Right lobe of liver (tissue), 6 donors: ENCODE data around the gene TNFRSF8. TPM values are rescaled to one million over a fixed set of nuclear protein-coding genes. Genes with fewer than 3 reads are reported as not detected.

Experiments
- ATAC-seq, 4 donors: fragments of 200-7000 bp; cut with Tn5 transposase; one replicate each; pipeline ENCODE4 v1.9.1; 2020; ENCODE audit warnings: mild to moderate bottlenecking in 4 of 4, moderate library complexity in 4 of 4
- DNase-seq, 3 donors: peaks; one replicate each; pipeline ENCODE4 v3.0.0-alpha.2; 2020
- H3K27ac ChIP-seq, 3 donors: fragments of 200-600 bp; one replicate each; pipeline ENCODE4 v1.8.0; 2022
- H3K27me3 ChIP-seq, 2 donors: fragments of 200-600 bp; one replicate each; pipeline ENCODE4 v1.8.0; 2022
- H3K36me3 ChIP-seq, 4 donors: fragments of 200-600 bp; sonication (generic) in 1 of 4; one replicate each; pipeline versions ENCODE4 v1.5.1 to v1.8.0; 2017 to 2022; ENCODE audit warnings: control low read depth in 1 of 4
- H3K4me1 ChIP-seq, 4 donors: fragments of 200-600 bp; sonication (generic) in 1 of 4; one replicate each; pipeline versions ENCODE4 v1.5.1 to v1.8.0; 2017 to 2022; ENCODE audit warnings: control low read depth in 1 of 4
- H3K4me3 ChIP-seq, 3 donors: fragments of 200-600 bp; one replicate each; pipeline ENCODE4 v1.8.0; 2022
- H3K9me3 ChIP-seq, 4 donors: fragments of 200-600 bp; sonication (generic) in 1 of 4; one replicate each; pipeline versions ENCODE4 v1.5.1 to v1.8.0; 2017 to 2022; ENCODE audit warnings: control low read depth in 1 of 4
- CTCF ChIP-seq, 4 donors: fragments of 200-600 bp in 3 of 4; fragments of 450-650 bp in 1 of 4; IDR thresholded peaks; one replicate each; pipeline versions ENCODE4 v1.5.1 to v1.8.0; 2016 to 2022; ENCODE audit warnings: antibody characterized with exemption in 4 of 4, mild to moderate bottlenecking in 2 of 4
- POLR2A ChIP-seq: fragments of 450-650 bp; IDR thresholded peaks from one replicate; pipeline ENCODE4 v1.6.1; 2017; ENCODE audit warnings: antibody characterized with exemption, mild to moderate bottlenecking
- WGBS: methylation state at CpG from one replicate; pipeline ENCODE4 v1.1.6; 2018; ENCODE audit warnings: low coverage, low lambda C conversion rate; ENCODE audit not compliant: insufficient coverage; ENCODE audit errors: missing lambda C conversion rate; 5-methylcytosine and 5-hydroxymethylcytosine counted together
- intact Hi-C, 2 donors: fragments of 100-400 bp; cut with DNase I; formaldehyde crosslinking; loops; one replicate each; pipeline versions ENCODE4 v1.11.2 to v1.14.1; 2022
- total RNA-seq, 6 experiments: library from RNA; depleted of rRNA in 2 of 6; stranded (reverse); fragments of >200 nt in 2 of 6; fragmentation: NEBNext Ultra II Directional in 3 of 6; extraction: Animal tissue kit (Norgen Biotek cat#: 25700) in 3 of 6; gene quantifications; one replicate each; pipeline versions ENCODE4 v1.1.0 to v1.2.4, GENCODE V29; 2016 to 2023
- donor health status: DM: no; HTN: yes; CAD: no.
- donor health status: DM: no; HTN: no; CAD: no.
- donor health status: DM: no; HTN: no; CAD: no.
- donor health status: DM: no; HTN: yes; CAD: no.
- donor health status: DM: no; HTN: yes; CAD: no.

Gene TNFRSF8
- total RNA-seq, 6 experiments from 2014 or later, result 0.12 to 0.29 (median 0.19) TPM; not detected in 1

- Histone ChIP-seq H3K4me3 (no peak overlapping the region), H3K36me3 (no peaks in the 10 kb centered on the region), H3K27me3 (no peaks in the 10 kb centered on the region), H3K4me1 (peaks cover 0 to 68% (median 35%) of the 10 kb centered on the region in 4 donors), H3K9me3 (no peaks in the 10 kb centered on the region), H3K27ac (peak overlapping the region in 2 of 3 donors; percentile 33 to 92)
- TF ChIP-seq CTCF (IDR thresholded peaks at IDR 0.05), result no peak
- TF ChIP-seq POLR2A, result no peak
- intact Hi-C loops, result no loop called here
- ATAC-seq (no peak), DNase-seq (no peak)
- WGBS, result 17% methylated on average over 2 of the region's 4 CpGs
Observed at GRCh38 chr1:12182410-12182984, 119.4 kb downstream of the TNFRSF8 start.

GRCh38 chr1:12183095-12183794, 120.1 kb downstream of the TNFRSF8 start:
- Histone ChIP-seq H3K27ac (peak overlapping the region in 2 of 3 donors; percentile 91 to 93), H3K4me3 (no peak overlapping the region), H3K36me3 (no peaks in the 10 kb centered on the region), H3K9me3 (no peaks in the 10 kb centered on the region), H3K4me1 (peaks cover 0 to 68% (median 35%) of the 10 kb centered on the region in 4 donors), H3K27me3 (no peaks in the 10 kb centered on the region)
- DNase-seq (no peak), ATAC-seq (no peak)
- intact Hi-C loops, result no loop called here
- TF ChIP-seq CTCF (IDR thresholded peaks at IDR 0.05) (no peak), POLR2A (no peak)
- no CpG with 5 or more reads among the region's 7 CpGs for WGBS

DNA sequence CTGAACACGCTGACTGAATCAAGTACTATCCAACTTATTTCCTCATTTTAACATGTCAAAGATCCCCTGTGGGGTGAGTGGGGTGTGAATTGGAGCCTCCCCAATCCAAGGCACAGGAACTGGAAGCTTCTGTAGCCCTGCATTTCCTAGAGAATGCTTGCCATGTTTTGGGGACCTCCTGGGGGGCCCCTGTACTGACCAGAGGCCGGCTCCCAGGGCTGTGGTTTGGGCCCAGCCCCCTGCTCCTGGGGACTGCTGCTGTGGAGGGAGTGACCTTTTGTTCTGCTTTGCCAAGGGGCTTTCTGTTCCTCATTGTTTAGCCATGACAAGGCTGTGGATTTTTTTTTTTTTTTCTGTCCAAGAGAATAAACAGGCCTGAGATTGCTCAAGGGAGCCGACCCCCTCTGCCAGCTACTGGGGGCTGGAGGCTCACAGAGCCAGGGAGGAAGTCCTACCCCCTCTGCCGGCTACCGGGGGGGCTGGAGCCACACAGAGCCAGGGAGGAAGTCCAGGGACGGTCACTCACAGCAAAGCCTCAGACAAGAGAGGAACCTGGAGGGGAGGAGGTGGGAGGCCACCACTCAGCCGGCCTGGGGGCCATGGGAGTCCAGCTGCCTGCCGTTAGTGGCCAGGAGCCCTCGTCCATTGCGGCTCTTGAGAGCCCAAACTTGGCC, 121.0 kb downstream of the TNFRSF8 start:
- intact Hi-C loops, result no loop called here
- WGBS, result 26% methylated on average over 5 of the region's 10 CpGs
- ATAC-seq (peak; percentile 38 to 54 (median 46)), DNase-seq (peak; percentile 74 to 87 (median 84))
- H3K9me3 ChIP-seq, result no peaks in the 10 kb centered on the region
- peak overlapping the region; percentile 83 to 93 (median 91) for H3K27ac ChIP-seq
- H3K4me3 ChIP-seq, result no peak overlapping the region
- no peaks in the 10 kb centered on the region for H3K27me3 ChIP-seq
- TF ChIP-seq POLR2A, result peak; percentile 56
- peak; percentile 16 to 23 (median 20) for TF ChIP-seq CTCF (IDR thresholded peaks at IDR 0.05)
- no peaks in the 10 kb centered on the region for H3K36me3 ChIP-seq
- peaks cover 0 to 68% (median 37%) of the 10 kb centered on the region in 4 donors for H3K4me1 ChIP-seq

- peak; percentile 23 to 29 (median 25) for ATAC-seq
- no peaks in the 10 kb centered on the region for H3K27me3 ChIP-seq
- TF ChIP-seq POLR2A (no peak), CTCF (IDR thresholded peaks at IDR 0.05) (no peak)
- intact Hi-C loops, result no loop called here
- no peaks in the 10 kb centered on the region for H3K9me3 ChIP-seq
- H3K27ac ChIP-seq, result peak overlapping the region; percentile 83 to 93 (median 91)
- WGBS, result 36% methylated on average over 9 of the region's 19 CpGs
- peaks cover 0 to 3% (median 0%) of the 10 kb centered on the region in 4 donors for H3K36me3 ChIP-seq
- DNase-seq, result no peak
- H3K4me3 ChIP-seq, result peak overlapping the region in 1 of 3 donors; percentile 7
- H3K4me1 ChIP-seq, result peaks cover 0 to 61% (median 35%) of the 10 kb centered on the region in 4 donors
Observed at GRCh38 chr1:12185036-12185917, 122.2 kb downstream of the TNFRSF8 start.
